Activated CD4-positive, CD25-positive, alpha-beta regulatory T cell (primary cell): ENCODE results near the gene CRYGS.
"Not testable (repeated sequence)": the region's sequence is repeated elsewhere in the genome, so short reads cannot be mapped to it uniquely, and the experiment has no call there.

Experiments
- DNase-seq, 4 experiments: peaks; one replicate each; lab custom pipeline; 2025; lab: John Stamatoyannopoulos, UW

The CRYGS gene

GRCh38 chr3:186544281-186544680 is at the start of gene CRYGS:
Gene CRYGS (minus strand): TSS chr3:186544380. CDS start chr3:186544326, 54 bp downstream.
- no peak for DNase-seq

GRCh38 chr3:186593862-186594261 is 49.7 kb upstream of the CRYGS start:
- no peak for DNase-seq

GRCh38 chr3:186592682-186593081 is 48.5 kb upstream of the CRYGS start:
- DNase-seq = no peak

DNA sequence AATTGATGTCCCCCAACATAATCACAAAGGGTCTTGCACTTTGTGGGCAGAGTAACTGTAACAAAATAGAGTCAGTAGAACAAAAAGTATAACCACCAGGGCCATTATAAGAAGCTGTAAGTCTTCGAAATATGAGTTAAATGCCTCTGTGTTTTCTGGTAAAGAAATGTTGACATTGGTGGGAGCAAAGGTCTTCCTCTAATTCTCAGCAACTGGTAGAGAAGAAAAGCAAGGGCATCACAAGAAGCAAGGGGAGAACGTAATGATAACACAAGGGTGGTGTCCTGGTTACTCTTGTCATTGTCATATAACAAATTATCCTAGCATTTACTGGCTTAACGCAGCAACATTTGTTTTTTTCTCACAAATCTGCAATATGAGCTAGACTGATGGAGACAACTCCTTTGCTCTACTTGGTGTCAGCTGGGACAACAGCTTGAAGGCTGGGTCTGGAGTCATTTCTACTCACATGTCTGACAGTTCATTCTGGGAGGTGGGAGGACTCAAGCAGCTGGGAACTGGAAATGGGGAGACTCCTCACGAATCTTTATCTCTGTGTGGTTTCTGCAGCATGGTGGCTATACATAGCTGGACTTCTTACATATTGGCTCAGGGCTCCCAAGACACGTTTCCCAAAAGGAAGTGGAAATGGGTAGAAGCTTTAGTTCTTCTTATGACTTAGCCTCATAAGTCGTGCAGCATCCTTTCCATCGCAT is 46.6 kb upstream of the CRYGS start:
- no peak for DNase-seq

GRCh38 chr3:186589856-186590579 is 45.8 kb upstream of the CRYGS start:
- no peak for DNase-seq

GRCh38 chr3:186589121-186589520 is 44.9 kb upstream of the CRYGS start:
- no peak for DNase-seq

GRCh38 chr3:186588632-186589031 is 44.5 kb upstream of the CRYGS start:
- DNase-seq = no peak

GRCh38 chr3:186587183-186587582 is 43.0 kb upstream of the CRYGS start:
- no peak for DNase-seq

DNA sequence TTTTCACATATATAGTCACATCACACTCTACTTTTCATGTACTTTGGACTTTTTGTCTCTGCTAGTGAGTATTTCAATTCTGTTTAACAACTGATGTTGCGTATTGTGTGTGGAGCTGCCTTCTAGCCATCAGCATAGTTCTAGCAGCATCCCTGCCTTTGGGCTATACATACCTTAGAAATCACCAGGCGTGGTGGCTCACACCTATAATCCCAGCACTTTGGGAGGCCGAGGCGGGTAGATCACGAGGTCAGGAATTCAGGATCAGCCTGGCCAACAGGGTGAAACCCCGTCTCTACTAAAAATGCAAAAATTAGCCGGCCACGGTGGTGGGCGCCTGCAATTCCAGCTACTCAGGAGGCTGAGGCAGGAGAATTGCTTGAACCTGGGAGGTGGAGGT is 42.1 kb upstream of the CRYGS start:
- DNase-seq = not testable (repeated sequence)

GRCh38 chr3:186583831-186584230 is 39.7 kb upstream of the CRYGS start:
- no peak for DNase-seq

DNA sequence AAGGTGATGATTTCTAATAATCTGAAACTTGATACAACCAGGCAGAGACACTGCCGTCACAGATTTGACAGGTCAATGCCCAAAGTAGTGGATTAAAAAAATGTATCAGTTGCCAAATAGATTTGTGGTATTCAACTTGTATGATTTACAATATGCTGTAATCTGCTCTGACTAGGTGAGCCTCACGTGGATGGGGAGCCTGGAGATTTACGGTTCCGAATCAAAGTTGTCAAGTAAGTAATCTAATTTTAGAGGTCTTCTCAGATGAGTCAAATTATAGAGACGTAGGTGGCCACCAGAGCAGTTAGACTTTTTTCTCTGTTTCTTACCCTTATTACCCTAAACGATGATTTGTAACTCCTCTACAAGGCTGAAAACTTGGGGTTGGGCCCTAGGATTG is 38.4 kb upstream of the CRYGS start:
- DNase-seq = no peak

- no peak for DNase-seq
Observed at GRCh38 chr3:186580785-186581184, 36.6 kb upstream of the CRYGS start.

DNA sequence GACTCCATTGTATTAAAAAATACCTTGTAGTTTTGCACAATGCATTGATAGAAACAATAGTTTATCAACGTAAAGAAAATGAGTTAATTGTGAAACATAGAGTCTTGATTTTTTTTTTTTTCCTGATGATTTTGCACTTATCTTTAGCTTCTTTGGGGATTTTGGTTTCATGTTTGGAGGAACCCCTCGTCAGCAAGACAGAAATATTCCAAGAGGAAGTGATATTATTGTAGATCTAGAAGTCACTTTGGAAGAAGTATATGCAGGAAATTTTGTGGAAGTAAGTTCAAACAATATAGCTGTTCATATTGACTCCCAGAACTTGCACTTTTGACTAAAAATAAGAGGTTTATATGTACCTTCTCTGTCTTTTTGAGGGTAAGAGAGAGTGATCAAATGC is 33.3 kb upstream of the CRYGS start:
- DNase-seq = no peak

- no peak for DNase-seq
Observed at GRCh38 chr3:186571644-186572013, 27.4 kb upstream of the CRYGS start.

DNA sequence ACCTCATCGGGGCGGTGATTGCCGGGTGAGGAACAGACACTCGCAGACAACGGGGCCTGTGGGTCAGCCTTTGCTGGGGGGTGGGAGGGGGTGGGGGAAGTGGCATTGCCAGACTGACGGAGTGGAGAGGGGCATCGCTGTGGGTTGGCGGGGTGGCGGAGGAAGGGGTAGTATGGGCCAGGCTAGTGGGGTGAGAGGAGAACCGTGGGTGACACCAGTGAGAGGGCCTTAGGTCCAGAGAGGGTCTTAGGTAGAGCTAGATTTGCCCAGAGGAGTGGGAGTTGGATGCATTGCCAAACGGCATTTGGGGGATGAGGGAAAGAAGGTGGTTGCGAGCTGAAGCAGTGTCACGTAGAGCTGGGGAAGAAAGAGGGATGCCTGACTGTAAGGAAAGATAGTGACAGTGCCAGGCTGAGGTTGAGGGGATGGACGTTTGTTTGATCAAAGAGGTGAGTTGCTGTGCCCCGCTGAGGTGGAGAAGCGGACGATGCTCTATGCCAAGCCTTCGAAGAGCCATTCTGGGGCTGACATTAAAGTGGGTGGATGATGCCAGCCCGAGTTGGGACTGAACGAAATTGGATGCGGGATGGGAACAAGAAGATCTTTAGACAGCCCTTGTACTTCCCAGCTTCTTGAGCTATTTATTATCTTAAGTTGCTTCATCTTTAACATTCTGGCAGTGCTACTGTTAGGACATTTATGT is 26.9 kb upstream of the CRYGS start:
- no peak for DNase-seq

DNA sequence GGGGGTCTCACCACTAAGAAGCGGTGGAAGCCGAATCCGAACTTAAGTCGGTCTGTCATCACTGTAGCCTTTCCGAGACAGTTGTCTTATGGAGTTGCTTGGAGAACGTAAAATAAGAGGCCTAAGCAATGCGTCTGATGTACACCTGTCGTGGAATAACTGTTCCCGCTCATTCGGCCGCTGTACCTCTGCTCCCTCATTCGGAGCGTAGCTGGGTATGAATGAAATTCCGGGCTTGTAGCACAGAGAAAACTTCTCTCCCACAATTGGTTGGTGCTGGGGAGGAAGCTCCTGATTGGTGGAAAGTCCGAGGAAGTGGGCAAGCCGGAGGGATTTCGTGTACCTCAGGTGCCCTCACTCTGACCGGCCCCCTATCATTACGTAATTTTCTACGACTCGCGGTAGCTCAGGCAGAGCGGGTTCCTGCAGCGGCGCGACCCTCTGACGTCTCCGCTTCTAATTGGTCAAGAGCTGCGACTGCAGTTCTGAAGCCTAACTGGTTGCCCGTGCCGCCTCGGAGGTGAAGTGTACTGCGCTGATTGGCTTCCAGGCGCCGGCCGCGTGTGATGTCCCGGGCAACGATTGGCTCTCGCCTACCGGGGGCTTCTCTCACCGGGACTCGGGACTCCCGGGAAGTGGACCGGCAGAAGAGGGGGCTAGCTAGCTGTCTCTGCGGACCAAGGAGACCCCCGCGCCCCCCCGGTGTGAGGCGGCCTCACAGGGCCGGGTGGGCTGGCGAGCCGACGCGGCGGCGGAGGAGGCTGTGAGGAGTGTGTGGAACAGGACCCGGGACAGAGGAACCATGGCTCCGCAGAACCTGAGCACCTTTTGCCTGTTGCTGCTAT is 26.1 kb upstream of the CRYGS start, which contains the start of gene DNAJB11:
DNAJB11 (plus strand) TSS at position 625 of the 845 bp plus-strand sequence; CDS start at position 803, 178 bp downstream.
- peak; percentile 89 to 96 (median 94) for DNase-seq

GRCh38 chr3:186569779-186570095 is 25.6 kb upstream of the CRYGS start:
- DNase-seq = no peak

GRCh38 chr3:186569361-186569760 is 25.2 kb upstream of the CRYGS start:
- DNase-seq = not testable (repeated sequence)

DNA sequence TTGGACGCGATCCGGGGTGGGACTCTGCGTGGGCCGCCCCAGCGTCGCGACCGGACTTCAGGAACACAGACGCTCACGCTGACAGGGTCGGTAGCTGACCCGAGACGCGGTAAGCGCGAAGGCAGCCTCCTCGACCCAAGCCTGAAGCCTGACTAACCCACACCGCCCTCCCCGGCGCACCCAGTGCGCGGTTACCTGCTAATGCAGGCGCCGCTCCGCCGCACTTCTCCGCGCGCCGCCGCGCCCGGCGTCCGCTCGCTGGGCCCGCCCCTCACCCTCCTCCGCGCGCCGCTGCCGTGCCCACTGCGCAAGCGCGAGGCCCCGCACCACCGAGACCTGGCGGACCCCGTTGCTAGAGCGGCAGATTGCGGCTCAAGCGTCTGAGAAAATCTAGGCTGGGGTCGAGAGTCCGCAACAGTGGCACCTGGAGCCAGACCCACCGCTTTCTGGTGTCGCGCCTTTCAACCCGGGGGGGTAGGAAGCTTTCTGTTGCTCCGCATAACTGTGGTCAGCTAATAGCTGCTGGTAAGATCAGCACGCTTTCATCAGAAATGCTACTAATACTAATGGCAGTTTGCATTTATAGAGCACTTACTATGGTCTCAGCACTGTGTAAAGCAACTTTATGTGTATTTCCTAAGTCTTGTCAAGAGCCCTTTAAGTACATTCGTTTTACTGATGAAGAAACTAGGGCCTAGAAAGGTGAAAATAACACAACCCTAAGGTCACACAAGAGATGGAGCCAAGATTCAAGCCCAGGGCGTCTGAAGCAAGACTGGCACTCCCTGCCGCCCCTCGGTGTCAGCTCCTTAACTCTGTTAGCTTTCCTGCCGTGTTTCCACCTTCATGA is 23.1 kb upstream of the CRYGS start, which contains the start of gene TBCCD1:
TBCCD1 (minus strand) TSS at position 268 of the 850 bp plus-strand sequence. CDS start 3,010 bp downstream, outside the sequence.
- peak; percentile 89 to 96 (median 90) for DNase-seq

DNA sequence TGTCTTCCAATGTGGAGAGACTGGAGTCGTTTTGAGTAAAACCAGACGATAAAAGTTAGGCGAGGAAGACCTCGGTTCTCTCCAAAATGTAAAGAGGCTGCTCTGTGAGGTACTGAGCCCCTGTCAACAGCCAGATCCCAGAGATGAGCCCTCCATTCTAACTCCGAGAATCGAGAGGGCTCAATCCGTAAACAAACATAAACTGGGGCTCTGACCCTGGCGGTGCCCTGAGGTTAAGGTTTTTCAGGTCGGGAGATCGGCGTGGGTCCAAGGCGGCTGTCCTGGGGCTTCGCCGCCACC is 22.5 kb upstream of the CRYGS start:
- DNase-seq = no peak

- no peak for DNase-seq
Observed at GRCh38 chr3:186564586-186564985, 20.4 kb upstream of the CRYGS start.
